Type B pancreatic cell (in vitro differentiated cells): ENCODE results near the gene RAD51B. TPM values are rescaled to one million over a fixed set of nuclear protein-coding genes. Genes with fewer than 3 reads are reported as not detected.

Experiments used
- DNase-seq: peaks from one replicate; pipeline ENCODE4 v3.0.0; 2021; ENCODE audit warnings: mixed read lengths; ENCODE audit not compliant: unreplicated experiment; ENCODE audit errors: extremely low spot score
- H3K27ac Mint-ChIP-seq: 2 replicates; pipeline ENCODE4 v1.8.0; 2021; ENCODE audit warnings: mild to moderate bottlenecking, mixed read lengths
- H3K27me3 Mint-ChIP-seq: 2 replicates; pipeline ENCODE4 v1.8.0; 2021; ENCODE audit warnings: mixed read lengths
- H3K36me3 Mint-ChIP-seq: 2 replicates; pipeline ENCODE4 v1.8.0; 2021; ENCODE audit warnings: mixed read lengths
- H3K4me1 Mint-ChIP-seq: one replicate; pipeline ENCODE4 v1.8.0; 2021; ENCODE audit warnings: mixed read lengths; ENCODE audit not compliant: unreplicated experiment
- H3K4me3 Mint-ChIP-seq: 2 replicates; pipeline ENCODE4 v1.8.0; 2021; ENCODE audit warnings: mild to moderate bottlenecking, mixed read lengths
- H3K9me3 Mint-ChIP-seq: 2 replicates; pipeline ENCODE4 v1.8.0; 2021; ENCODE audit warnings: mixed read lengths
- CTCF ChIP-seq: fragments of 200-600 bp; sonication (generic); conservative IDR thresholded peaks from 2 replicates; pipeline ENCODE4 v1.5.0; 2021; ENCODE audit warnings: antibody characterized with exemption, mild to moderate bottlenecking
- total RNA-seq: library from RNA; stranded (reverse); gene quantifications from 2 replicates; pipeline ENCODE4 v1.2.1, GENCODE V29; 2021; ENCODE audit warnings: low replicate concordance

The RAD51B gene
- total RNA-seq, 1 donor from 2014 or later, result 27.3 TPM

- no peak for DNase-seq
- no peaks in the 10 kb centered on the region for H3K9me3 Mint-ChIP-seq
- H3K4me1 Mint-ChIP-seq, result peaks cover 21% of the 10 kb centered on the region
- H3K27me3 Mint-ChIP-seq, result no peaks in the 10 kb centered on the region
- no peaks in the 10 kb centered on the region for H3K36me3 Mint-ChIP-seq
- H3K27ac Mint-ChIP-seq, result peak overlapping the region; percentile 94
- no peak for TF ChIP-seq CTCF
- peak overlapping the region; percentile 99 for H3K4me3 Mint-ChIP-seq
Measured at GRCh38 chr14:67820428-67820971, 921 bp downstream of the RAD51B start.

- H3K27me3 Mint-ChIP-seq, result no peaks in the 10 kb centered on the region
- peak overlapping the region; percentile 99 for H3K4me3 Mint-ChIP-seq
- peaks cover 18% of the 10 kb centered on the region for H3K4me1 Mint-ChIP-seq
- no peaks in the 10 kb centered on the region for H3K9me3 Mint-ChIP-seq
- no peak for TF ChIP-seq CTCF
- H3K27ac Mint-ChIP-seq, result no peak overlapping the region
- DNase-seq, result no peak
- H3K36me3 Mint-ChIP-seq, result no peaks in the 10 kb centered on the region
Measured at GRCh38 chr14:67821121-67821520, 1.5 kb downstream of the RAD51B start.

GRCh38 chr14:67831113-67831512 is 11.5 kb downstream of the RAD51B start:
- H3K36me3 Mint-ChIP-seq, result peaks cover 13% of the 10 kb centered on the region
- DNase-seq, result no peak
- no peaks in the 10 kb centered on the region for H3K27me3 Mint-ChIP-seq
- H3K4me1 Mint-ChIP-seq, result no peaks in the 10 kb centered on the region
- H3K27ac Mint-ChIP-seq, result no peak overlapping the region
- no peak for TF ChIP-seq CTCF
- H3K4me3 Mint-ChIP-seq, result no peak overlapping the region
- H3K9me3 Mint-ChIP-seq, result peaks cover 6% of the 10 kb centered on the region

- Mint-ChIP-seq H3K27me3 (no peaks in the 10 kb centered on the region), H3K36me3 (peaks cover 9% of the 10 kb centered on the region), H3K4me3 (no peak overlapping the region), H3K9me3 (peaks cover 3% of the 10 kb centered on the region), H3K27ac (no peak overlapping the region), H3K4me1 (no peaks in the 10 kb centered on the region)
- DNase-seq, result no peak
- no peak for TF ChIP-seq CTCF
Measured at GRCh38 chr14:67833403-67833802, 13.8 kb downstream of the RAD51B start.

- peaks cover 9% of the 10 kb centered on the region for H3K36me3 Mint-ChIP-seq
- no peaks in the 10 kb centered on the region for H3K9me3 Mint-ChIP-seq
- no peak for DNase-seq
- H3K4me3 Mint-ChIP-seq, result no peak overlapping the region
- H3K27ac Mint-ChIP-seq, result no peak overlapping the region
- no peak for TF ChIP-seq CTCF
- H3K27me3 Mint-ChIP-seq, result no peaks in the 10 kb centered on the region
- no peaks in the 10 kb centered on the region for H3K4me1 Mint-ChIP-seq
Measured at GRCh38 chr14:67835596-67835995, 16.0 kb downstream of the RAD51B start.
